NCI-H82 (cell line): ENCODE results near the gene SMAD3.
"Not testable (repeated sequence)": the region's sequence is repeated elsewhere in the genome, so short reads cannot be mapped to it uniquely, and the experiment has no call there.

ENCODE experiments used
- DNase-seq: peaks from one replicate; lab custom pipeline; 2025; lab: John Stamatoyannopoulos, UW

Gene SMAD3

DNA sequence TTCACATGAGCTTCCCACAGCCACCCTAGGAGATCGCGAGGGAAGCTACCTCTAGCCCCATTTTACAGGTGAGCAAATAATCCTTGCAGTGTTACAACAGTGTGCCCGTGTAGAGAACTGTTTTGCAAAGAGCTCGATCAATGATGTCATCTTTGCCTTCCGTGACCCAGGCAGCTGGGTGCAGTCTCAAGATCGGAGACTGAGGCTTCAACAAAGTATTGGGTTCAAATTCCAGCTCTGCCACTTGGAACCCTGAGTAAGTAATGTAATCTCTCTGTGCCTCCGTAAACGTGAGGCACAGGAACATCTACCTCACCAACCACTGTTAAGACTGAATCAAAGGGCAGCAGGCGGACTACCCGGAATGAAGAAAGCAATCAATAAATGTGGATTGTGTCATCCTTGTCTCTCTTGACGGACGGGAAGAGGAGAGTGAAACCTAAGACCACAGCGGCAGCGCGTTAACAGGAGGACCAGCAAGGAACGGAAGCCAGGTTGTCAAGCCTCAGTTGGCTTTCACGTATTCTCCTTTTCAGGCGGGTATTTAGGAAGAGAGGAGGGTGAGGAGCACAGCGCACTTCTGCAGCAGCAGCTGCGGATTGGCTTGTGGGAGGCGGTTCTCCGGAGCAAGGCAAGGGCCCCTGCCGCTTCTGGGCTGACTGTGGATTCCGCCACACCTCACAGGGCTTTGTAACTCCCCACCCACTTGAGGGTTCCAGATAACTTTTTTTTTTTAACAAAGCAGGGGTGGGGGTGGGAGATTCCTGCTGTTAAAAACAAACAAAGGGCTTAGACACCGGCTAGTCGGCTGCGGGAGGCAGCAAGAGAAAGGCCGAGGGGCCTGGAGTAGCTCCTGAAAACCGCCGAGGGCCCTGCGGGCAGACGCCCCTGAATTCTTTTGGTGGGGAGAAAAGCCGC is 1.5 kb upstream of the SMAD3 start:
- DNase-seq, result peak; percentile 40

DNA sequence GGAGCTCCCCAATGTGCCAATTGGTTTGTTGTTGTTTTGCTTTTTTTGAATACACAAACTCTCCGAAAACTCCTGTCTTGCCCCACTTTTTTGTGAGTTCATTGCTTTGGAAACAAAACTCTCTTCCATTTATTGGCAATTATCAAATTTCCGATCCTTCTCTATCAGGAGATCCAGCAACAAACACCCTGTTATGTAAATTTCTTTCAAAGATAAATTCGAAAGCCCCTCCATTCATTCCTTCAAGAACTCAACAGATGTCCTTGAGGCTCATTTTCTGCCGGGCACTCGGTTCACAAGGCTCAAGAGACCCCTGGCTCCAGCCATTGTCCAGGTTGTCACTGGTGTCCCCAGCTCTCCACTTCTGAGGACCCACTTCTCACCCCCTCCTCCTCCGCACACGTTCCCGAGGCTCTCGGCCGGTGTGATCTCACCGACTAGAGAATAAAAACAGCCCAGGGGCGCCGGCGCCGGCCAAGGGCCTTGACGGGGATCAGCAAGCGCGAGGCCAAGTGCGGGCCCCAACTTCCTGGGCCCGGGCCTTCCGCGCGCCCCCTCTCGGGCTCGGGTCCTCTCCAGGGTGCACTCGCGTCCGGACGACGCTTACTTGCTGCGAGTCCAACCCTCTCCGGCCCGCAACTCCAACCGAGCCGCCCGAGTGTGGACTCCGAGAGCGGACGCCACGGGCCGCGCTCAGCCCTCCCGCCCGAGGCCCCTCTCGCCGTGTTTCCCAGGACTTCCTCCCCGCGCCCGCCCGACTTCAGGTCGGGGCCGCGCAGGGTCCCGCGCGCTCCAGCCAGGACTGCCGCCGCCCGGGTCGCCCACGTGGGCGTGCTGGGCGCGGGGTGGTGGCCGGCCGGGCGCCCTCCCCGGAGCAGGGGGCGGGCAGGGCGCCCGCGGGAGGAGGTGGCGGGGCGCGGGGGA is 533 bp upstream of the SMAD3 start:
- peak; percentile 60 for DNase-seq

DNA sequence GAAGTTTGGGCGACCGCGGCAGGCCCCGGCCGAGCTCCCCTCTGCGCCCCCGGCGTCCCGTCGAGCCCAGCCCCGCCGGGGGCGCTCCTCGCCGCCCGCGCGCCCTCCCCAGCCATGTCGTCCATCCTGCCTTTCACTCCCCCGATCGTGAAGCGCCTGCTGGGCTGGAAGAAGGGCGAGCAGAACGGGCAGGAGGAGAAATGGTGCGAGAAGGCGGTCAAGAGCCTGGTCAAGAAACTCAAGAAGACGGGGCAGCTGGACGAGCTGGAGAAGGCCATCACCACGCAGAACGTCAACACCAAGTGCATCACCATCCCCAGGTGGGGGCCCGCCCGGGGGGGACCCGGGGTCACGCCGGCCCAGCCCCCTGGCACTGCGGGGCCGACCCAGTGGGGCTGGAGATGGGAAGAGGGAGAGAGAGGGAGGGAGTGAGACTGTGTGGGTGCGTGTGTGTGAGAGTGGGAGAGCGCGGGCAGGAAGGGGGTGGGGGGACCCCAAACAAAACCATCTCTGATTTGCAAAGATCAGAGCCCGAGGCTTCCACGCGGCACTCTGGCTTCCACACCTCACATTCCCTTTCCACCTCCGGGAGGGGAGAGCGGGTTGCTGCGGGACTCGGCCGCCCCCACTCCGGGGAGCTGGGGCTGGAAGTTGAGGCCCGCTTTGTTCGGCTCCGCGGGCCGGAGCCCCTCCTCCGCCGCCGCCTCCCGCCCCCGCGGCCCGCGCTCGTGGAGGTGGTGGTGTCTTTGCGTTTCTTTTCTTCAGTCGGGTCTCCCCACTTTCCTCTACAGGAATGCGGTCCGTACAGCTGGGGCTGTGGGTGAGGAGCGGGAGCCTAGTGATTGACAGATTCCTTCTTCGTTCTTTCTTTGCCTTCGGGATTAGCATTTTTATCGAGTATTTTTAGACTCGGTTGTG is 898 bp downstream of the SMAD3 start:
- DNase-seq, result peak; percentile 8

DNA sequence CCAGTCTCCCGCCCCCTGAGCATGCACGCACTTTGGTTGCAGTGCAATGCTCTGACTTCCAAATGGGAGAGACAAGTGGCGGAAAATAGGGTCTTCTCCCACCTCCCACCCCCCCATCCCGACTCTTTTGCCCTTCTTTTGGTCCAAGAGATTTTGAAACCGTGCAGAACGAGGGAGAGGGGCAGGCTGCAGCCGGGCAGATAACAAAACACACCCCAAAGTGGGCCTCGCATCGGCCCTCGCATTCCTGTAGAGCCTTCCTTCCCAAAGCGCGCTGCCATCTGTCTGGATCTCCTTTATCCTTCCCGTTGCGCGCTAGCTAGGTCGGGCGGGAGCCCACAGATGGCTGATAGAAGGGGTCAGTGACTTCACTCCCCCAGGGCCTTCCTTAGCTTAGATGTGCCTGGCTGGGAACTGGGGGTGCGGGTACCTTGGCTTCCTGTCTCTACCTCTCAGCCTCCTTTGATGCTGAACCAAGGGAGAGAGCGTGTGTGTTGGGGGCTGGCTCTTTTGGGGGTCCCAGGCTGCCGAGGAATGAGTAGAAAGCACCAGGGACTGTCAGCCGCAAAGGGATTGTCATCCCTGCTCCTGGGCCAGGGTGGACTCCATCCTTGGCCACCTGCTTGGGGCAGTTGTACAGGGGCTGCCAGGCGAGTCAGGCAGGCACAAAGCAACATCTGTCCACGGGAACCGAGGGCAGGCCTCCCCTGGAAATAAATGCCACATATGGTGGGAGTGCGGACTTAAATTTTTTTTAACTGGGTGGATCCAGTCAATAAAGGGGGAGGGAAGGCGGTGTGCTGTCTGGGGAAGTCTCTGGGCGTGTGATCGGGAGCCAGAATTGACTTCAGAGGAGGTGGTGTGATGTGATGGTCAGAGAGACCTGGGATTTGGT is 1.8 kb downstream of the SMAD3 start:
- DNase-seq, result peak; percentile 82

DNA sequence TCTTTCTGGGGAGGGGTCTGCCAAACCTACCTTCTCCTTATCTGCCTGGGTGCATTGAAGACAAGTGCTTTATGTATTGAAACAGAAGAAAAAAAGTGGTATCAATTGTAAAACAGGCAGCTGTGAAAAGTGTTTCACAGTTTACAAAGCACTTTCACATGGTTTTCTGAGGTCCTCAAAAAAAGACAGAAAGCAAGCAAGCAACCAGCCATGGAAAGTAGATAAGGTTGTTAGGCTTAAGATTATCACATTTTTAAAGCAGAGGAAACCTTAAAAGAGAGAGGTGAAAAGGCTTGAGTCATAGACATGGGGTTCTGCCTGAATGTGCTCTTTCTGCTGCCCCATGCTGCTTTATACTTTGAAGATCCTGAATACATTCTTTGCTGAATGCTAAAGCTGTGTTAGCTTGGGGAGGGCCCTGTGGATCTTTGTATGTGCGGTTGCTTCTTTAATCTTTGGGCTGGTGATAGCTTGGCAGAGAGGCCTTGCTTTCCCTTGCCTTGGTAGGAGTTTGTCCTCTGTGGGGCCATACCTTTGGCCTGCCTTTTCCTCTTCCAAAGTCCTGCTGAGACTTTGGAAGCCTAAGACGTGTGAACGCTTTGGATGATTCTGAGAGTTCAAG is 2.6 kb downstream of the SMAD3 start:
- DNase-seq, result no peak

DNA sequence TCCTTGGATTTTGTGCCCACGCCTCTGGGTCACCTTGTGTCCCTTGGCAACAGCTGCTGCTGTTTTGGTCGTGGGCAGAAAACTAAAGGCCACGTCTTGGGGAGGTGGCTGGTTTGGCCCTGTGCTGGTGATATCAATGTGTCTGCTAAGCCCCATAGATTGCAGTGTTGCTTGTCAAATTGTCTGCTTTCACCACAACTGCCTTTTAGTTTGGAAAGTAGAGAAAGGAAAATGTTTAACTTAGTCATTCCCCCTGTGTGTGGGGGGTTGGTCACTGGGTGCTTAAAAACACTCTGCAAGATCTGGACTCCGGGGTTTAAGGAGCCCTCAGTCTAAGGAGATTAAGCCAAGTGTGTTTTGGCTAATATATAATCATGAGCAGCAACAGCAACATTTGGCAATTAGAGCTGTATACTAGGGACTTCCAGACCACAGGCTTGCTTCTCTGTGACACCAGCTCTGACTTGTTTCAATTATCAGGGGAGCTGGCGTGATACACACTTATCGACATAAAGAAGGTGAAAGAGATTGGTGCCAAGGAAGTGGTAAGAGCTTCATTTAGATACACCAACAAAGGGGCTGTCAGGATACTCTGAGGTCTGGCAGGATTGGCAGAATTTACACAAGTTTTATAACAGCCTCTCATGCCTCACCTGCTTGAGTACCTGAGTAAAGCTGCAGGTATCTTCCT is 3.5 kb downstream of the SMAD3 start:
- peak; percentile 80 for DNase-seq

DNA sequence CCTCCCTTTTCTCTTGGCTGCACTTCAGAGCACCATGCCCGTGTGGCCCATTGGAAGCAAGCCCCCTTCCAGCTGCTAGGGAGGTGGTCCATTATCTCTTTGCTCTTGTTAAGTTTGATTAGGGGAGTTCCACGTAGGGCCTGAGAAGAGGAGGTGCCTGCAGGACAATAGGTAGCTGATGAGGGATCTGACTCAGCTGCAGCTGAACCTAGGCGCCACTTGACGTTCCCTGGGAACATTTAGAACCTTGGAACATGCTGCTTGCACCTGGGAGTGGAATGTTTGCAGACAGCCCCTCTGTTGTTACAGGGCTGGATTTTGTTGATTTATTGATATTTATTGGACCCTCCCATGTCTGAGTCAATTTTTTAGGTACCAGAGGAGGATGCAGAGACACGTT is 4.7 kb downstream of the SMAD3 start:
- no peak for DNase-seq

DNA sequence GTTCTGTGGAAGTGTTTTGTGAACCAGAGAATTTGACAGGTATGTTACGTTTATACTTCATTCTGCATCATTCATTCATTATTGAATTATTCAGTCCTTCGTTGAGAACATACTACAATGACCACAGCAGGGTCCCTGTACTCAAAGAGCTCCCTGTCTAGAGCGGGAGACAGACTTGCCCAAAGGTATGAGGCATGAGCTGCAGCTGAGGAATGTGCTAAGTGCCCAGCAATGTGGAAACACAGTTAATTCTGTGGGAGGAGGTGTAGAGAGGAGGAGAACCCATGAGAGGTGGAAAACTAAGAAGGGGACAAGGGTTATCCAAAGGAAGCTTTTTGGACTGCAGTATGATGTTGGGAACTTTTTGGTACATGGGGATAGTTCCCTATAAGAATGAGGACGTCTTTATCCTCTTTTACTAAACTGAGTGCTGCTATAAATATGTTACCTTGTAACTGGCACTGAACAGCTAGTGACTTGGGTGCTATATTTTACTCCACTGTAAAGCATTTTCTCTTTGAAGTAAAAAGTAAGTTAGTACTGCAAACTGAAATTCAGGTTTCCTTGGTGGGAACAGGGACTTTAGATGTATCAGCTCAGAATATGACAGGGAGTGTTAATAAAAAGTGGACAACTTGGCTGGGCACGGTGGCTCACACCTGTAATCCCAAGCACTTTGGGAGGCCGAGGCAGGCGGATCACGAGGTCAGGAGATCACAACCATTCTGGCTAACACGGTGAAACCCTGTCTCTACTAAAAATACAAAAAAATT is 5.7 kb downstream of the SMAD3 start:
- DNase-seq, result no peak

DNA sequence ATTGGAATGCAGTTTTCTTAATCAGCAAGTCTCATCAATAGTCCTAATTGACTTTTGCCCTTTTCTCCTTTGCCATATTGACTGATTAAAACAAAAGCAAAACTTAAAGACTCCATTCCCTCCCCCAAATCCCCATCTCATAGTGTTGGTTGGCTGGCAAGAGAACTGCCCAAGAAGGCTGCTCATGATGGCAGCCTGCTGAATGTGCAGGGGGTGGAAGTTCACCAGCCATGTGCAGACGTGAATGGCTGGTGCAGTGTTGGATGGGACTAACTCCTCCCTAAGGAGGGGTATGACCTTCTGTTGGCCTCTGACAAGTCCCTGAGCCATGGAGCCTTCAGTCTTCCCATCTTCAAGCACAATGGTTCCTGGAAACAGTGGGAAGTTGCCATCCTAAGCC is 7.0 kb downstream of the SMAD3 start:
- no peak for DNase-seq

DNA sequence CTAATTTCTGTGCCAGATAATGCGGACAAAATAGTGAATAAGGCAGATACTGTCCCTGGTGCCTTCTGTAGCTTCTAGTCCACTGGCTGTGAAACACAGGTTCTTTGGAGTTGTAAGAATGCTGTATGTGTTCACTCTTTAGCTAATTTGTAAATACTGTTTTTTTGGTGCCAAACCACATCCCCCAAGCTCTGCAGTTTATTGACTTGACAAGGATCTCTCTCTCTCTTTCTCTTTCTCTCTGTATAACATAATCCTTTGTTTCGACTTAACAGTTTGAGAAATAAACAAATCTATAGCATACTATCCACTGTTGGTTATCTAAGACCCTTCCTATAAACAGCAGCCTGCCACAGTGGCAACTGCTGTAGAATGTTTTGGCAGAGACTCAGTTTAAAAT is 7.6 kb downstream of the SMAD3 start:
- no peak for DNase-seq

DNA sequence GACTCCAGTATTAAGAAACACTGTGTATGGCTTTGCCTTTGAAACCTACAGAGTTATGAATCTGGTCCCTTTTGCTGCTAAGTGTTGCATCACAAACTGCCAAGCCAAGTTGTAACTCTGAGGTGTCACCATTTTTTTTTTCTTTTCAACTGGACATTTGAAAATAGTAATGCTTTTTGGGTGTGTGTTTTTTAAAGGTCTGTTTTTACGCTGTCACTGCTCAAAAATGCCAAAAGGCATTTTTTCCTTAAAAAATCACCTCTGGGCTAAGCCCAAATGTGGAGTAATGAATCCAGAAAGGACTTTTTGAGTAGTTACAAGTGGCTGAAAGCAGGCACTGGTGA is 9.5 kb downstream of the SMAD3 start:
- DNase-seq, result no peak

DNA sequence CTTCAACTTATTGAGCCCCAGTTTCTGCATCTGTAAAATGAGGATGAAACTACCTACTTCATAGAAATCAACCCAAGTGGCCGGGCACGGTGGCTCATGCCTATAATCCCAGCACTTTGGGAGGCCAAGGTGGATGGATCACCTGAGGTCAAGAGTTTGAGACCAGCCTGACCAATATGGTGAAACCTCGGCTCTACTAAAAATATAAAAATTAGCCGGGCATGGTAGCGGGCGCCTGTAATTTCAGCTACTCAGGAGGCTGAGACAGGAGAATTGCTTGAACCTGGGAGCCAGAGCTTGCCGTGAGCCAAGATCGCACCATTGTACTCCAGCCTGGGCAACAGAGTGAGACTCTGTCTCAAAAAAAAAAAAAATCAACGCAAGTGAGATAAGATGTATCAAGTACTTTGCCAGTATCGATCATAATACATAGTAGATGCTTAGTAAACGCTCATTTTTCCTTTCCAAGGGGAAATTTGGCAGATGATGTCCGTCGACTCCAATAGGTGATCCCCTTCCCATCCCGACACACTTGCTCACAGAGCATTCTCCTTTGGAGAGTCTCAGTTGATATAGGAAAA is 10.2 kb downstream of the SMAD3 start:
- not testable (repeated sequence) for DNase-seq

DNA sequence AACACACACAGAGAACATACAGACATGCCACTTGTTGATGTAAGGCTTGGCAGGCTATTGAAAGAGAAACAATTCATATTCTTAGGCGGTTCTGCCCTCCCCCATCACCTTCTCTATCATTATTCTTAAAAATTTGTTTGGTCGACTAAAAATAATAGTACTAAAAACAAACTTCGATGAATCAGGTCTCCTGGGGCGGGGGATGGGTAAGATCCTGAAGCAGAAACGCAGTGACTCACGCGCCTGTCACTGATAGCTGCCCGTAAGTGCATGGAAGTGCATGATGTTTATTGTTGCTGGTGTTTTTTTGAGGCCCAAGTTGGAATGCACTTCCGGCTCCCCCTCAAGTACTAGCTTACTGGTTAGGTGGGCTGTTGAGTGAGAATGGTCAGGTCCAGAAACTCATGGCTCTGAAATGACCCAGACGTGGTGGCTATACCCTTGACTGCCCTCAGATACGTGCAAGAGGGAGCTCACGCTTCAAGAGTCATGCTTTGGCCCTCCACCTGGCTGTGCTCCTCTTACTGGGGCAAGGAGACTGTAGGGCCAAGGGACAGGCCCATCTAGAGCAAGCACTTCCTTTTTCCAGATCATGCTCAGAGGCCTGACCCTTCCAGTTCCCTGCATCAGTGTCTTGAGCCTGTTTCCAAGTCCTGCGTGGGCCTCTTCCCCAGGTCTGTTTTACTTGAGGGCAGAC is 10.9 kb downstream of the SMAD3 start:
- no peak for DNase-seq

DNA sequence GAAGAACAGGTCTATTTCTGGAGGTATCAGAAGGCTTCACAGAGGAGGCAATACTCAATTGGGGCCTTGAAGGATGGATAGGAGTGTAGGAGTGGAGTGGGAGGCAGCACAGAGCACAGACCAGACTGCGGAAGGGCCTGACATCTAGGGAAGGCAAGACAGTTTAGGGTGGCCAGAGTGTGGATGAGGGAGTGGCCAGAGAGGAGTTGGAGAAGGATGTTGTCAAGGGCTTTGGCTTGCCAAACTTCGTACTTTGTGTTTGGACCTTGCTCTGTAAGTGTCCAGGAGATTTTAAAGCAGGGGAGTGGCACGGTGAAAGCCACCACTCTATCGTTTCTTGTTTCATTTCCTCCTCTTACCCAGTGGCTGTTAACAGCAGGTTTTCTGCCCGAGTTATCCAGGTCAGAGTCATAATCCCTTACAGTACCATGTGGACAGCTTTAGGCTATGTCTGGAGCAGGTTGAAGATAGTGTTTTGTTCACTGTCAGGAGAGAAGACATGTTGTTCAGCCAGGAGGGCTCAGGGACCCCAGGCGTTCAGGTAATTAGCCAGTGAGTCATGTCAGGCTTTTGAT is 12.3 kb downstream of the SMAD3 start:
- peak; percentile 6 for DNase-seq

DNA sequence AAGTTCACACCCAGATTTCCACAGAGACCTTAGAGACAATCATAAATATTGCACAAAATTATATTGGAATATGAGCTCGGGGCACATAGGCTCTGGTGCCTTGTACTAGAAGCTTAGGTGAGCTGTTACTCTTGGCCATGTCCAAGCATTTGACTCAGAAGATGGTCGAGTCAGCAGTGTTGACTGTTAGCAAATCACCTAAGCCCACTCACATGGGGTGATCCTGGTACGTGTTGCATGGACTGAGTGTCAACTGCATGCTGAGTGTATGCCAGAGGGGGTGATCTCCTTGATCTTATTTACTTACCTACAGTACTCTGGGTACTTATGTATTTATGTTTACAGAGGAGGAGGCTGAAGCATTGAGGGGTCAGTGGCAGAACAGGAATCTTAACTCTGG is 14.0 kb downstream of the SMAD3 start:
- no peak for DNase-seq

DNA sequence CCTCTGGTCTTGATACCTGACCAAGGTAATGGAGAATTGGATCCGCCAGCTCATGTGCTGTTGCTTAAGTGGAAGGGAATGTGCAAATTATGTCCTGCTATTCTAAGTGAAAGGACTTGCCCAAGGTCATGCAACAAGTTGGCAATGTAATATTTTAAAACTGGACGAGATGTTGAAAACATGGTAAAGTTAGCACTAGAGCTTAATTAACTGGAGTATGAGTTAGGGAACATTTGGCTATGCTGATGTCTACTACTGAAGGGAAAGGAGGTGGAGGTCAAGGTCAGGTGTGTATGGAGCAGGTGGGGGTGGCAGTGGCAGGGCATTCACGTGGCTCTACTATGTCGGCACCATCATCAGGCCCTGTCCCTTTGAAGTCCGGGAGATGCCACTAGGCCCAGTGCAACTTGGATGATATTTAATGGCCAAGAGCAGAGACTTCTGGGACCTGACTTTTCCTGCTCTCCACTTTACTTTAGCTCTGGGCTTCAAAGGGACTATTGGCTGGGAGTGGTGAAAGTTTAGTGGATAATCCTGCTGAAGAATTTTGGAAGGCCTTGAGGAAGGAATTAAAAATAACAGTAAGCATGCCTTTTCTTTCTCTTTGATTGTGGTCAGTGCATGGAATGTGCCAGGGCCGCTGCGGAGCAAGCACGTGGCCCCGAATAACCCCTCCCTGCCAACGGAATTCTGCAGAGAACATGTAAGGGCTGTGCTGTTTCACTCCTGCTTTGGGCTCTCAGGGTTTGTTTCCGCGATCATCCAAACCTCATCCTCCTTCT is 14.9 kb downstream of the SMAD3 start:
- DNase-seq, result no peak

DNA sequence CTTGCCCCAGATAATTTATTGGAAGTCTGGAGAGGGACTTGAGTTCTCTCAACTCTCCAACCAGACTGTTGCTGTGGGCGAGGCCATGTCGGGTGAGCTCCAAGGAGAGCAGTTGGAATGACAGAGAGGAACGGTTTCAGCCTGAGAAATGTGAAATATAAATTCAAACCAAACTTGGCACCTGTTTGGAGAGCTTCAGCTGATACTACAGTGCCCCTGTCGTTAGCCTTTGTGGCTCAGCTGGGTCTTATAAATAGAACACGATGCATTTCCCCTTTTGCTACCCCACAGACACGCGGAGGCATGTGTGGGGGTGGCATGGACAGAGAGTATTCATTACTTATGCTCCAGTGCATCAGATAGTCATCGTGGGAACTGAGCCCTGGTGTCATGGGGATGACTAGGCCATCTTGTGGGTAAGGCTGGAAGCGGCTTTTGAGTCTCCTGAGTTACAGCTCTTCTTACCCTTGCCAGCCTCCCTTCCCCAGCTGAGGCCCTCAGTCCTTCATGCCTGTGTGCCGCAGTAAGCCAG is 15.6 kb downstream of the SMAD3 start:
- peak; percentile 9 for DNase-seq
